GM18502 (cell line): ENCODE data around the gene RANBP9.

Experiments
- ATAC-seq: cut with Tn5 transposase; IDR thresholded peaks from one replicate; pipeline ENCODE4 v1.9.1; 2021; ENCODE audit warnings: mild to moderate bottlenecking; ENCODE audit not compliant: unreplicated experiment, poor library complexity

The RANBP9 gene

GRCh38 chr6:13574149-13574570, 137.5 kb downstream of the RANBP9 start:
- ATAC-seq, result peak; percentile 85

GRCh38 chr6:13573669-13574110, 137.9 kb downstream of the RANBP9 start:
- ATAC-seq, result no peak

- no peak for ATAC-seq
Observed at GRCh38 chr6:13572951-13573654, 138.5 kb downstream of the RANBP9 start.

- no peak for ATAC-seq
Observed at GRCh38 chr6:13572240-13572639, 139.4 kb downstream of the RANBP9 start.
